ENCODE measurements around the gene ITGB3BP.
"Not testable (repeated sequence)": the region's sequence is repeated elsewhere in the genome, so short reads cannot be mapped to it uniquely, and the experiment has no call there.

Gene ITGB3BP

DNA sequence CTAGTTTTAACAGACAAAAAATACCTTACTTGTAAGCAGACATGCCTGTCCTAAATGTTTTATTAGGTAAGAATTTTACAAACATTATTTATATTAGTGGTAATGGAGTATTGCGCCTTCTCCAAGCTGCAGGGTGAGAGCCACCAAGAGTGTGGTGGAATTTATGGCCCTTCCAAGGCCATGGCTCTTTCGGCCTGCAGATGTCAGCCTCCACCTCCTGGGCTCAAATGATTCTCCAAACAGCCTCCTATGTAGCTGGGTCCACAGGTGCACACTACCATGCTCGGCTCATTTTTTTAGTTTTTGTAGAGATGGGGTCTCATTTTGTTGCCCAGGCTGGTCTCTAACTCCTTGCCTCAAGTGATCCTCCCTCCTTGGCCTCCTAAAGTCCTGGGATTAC, 56.3 kb downstream of the ITGB3BP start:
- Mint-ChIP-seq H3K36me3 (peaks cover 29% of the 10 kb centered on the region), H3K27me3 (no peaks in the 10 kb centered on the region), H3K9me3 (ENCODE audit: low read depth) (peaks cover 14% of the 10 kb centered on the region), H3K4me1 (ENCODE audit: low read depth) (no peaks in the 10 kb centered on the region), H3K4me3 (no peak overlapping the region), H3K27ac (no peak overlapping the region)

GRCh38 chr1:63466181-63466580, 56.8 kb downstream of the ITGB3BP start:
- H3K27me3 Mint-ChIP-seq, result no peaks in the 10 kb centered on the region
- H3K9me3 Mint-ChIP-seq (ENCODE audit: low read depth), result peaks cover 16% of the 10 kb centered on the region
- H3K27ac Mint-ChIP-seq, result no peak overlapping the region
- no peak overlapping the region for H3K4me3 Mint-ChIP-seq
- peaks cover 32% of the 10 kb centered on the region for H3K36me3 Mint-ChIP-seq
- no peaks in the 10 kb centered on the region for H3K4me1 Mint-ChIP-seq (ENCODE audit: low read depth)

DNA sequence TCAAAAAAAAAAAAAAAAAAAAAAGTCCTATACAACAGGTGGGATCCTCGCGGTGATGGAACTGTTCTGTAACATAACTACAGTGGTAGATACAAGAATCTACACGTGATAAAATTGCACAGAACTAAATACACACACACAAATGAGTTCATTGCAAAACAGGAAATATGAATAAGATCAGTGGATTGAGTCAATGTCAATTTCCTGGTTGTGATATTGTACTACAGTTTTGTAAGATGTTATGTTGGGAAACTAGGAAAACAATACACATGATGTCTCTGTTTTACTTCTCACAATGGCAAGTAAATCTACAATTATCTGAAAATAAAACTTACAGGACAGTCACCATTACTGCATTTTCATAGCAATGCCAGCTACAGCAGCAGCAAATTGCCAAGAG, 59.8 kb downstream of the ITGB3BP start:
- H3K4me3 Mint-ChIP-seq, result no peak overlapping the region
- peaks cover 30% of the 10 kb centered on the region for H3K36me3 Mint-ChIP-seq
- no peak overlapping the region for H3K27ac Mint-ChIP-seq
- no peaks in the 10 kb centered on the region for H3K4me1 Mint-ChIP-seq (ENCODE audit: low read depth)
- H3K9me3 Mint-ChIP-seq (ENCODE audit: low read depth), result peaks cover 12% of the 10 kb centered on the region
- H3K27me3 Mint-ChIP-seq, result no peaks in the 10 kb centered on the region

- Mint-ChIP-seq H3K4me1 (ENCODE audit: low read depth) (no peaks in the 10 kb centered on the region), H3K27ac (no peak overlapping the region), H3K27me3 (no peaks in the 10 kb centered on the region), H3K4me3 (no peak overlapping the region), H3K36me3 (peaks cover 28% of the 10 kb centered on the region), H3K9me3 (ENCODE audit: low read depth) (peaks cover 12% of the 10 kb centered on the region)
Observed at GRCh38 chr1:63461661-63462230, 61.3 kb downstream of the ITGB3BP start.

DNA sequence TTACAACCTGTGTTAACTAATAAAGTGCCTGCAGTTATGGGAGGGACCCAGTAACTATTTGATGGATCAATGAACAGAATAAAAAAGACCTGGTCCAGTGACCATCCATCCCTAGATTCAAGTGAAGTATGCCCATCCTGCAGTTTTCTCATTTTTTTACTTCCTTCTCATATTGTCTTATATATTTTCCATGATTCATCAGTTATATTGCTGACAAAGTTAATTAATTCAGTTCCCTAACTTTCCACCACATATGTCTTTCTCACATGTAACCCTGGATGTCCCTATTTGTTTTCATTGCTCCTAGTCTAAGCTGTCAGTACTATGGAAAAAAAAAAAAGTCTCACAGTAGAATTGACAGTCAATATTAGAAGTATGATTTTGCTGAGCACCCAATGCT, 64.3 kb downstream of the ITGB3BP start:
- Mint-ChIP-seq H3K27ac (no peak overlapping the region), H3K9me3 (ENCODE audit: low read depth) (peaks cover 12% of the 10 kb centered on the region), H3K27me3 (no peaks in the 10 kb centered on the region), H3K4me1 (ENCODE audit: low read depth) (no peaks in the 10 kb centered on the region), H3K36me3 (peaks cover 26% of the 10 kb centered on the region), H3K4me3 (no peak overlapping the region)

DNA sequence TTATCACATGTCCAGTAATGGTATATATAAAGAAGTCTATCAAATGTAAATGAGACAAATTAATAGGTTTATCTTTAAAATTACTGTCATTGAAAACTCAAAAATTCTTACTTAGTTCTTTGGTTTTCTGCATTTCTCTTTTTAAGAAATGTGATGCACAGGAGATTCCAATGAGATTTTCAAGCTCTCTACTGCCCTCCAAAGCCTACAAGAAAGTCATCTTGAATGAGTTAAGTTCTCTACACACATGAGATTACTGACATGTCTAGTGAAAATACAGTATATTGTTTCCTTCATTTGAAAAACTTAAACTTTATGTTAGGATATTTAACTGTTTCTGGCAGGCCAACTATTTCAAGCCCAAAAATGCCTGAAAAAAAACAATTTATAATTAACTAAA, 68.8 kb downstream of the ITGB3BP start:
- Mint-ChIP-seq H3K27ac (no peak overlapping the region), H3K36me3 (peaks cover 12% of the 10 kb centered on the region), H3K4me3 (no peak overlapping the region), H3K27me3 (no peaks in the 10 kb centered on the region), H3K9me3 (ENCODE audit: low read depth) (no peaks in the 10 kb centered on the region), H3K4me1 (ENCODE audit: low read depth) (no peaks in the 10 kb centered on the region)

- H3K9me3 Mint-ChIP-seq (ENCODE audit: low read depth), result no peaks in the 10 kb centered on the region
- H3K4me3 Mint-ChIP-seq, result no peak overlapping the region
- no peaks in the 10 kb centered on the region for H3K27me3 Mint-ChIP-seq
- H3K36me3 Mint-ChIP-seq, result peaks cover 8% of the 10 kb centered on the region
- H3K4me1 Mint-ChIP-seq (ENCODE audit: low read depth), result no peaks in the 10 kb centered on the region
- no peak overlapping the region for H3K27ac Mint-ChIP-seq
Observed at GRCh38 chr1:63453232-63453631, 69.8 kb downstream of the ITGB3BP start.

GRCh38 chr1:63450416-63450815, 72.6 kb downstream of the ITGB3BP start:
- Mint-ChIP-seq H3K4me1 (ENCODE audit: low read depth) (no peaks in the 10 kb centered on the region), H3K36me3 (peaks cover 8% of the 10 kb centered on the region), H3K4me3 (no peak overlapping the region), H3K27ac (no peak overlapping the region), H3K9me3 (ENCODE audit: low read depth) (no peaks in the 10 kb centered on the region), H3K27me3 (no peaks in the 10 kb centered on the region)

- Mint-ChIP-seq H3K27ac (no peak overlapping the region), H3K27me3 (no peaks in the 10 kb centered on the region), H3K36me3 (peaks cover 8% of the 10 kb centered on the region), H3K9me3 (ENCODE audit: low read depth) (no peaks in the 10 kb centered on the region), H3K4me3 (no peak overlapping the region), H3K4me1 (ENCODE audit: low read depth) (no peaks in the 10 kb centered on the region)
Observed at GRCh38 chr1:63448731-63449246, 74.2 kb downstream of the ITGB3BP start.

DNA sequence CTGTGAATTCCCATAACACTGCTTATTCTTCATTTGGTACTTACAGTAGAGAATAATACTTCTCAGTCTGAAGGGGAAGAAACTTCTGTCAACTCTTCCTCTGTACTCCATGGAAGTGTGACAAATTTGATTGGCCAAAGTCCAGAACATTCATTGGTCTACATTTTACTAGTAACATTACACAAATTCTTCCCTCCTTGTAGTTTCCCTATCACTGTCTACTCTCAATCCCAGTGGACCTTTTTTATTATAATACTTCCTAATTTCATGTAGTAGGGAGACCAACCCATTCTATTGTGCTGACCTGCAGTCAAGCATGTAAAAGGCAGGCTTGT, 80.9 kb downstream of the ITGB3BP start:
- H3K9me3 Mint-ChIP-seq (ENCODE audit: low read depth), result no peaks in the 10 kb centered on the region
- H3K4me1 Mint-ChIP-seq (ENCODE audit: low read depth), result no peaks in the 10 kb centered on the region
- no peak overlapping the region for H3K27ac Mint-ChIP-seq
- H3K4me3 Mint-ChIP-seq, result no peak overlapping the region
- H3K27me3 Mint-ChIP-seq, result no peaks in the 10 kb centered on the region
- no peaks in the 10 kb centered on the region for H3K36me3 Mint-ChIP-seq

DNA sequence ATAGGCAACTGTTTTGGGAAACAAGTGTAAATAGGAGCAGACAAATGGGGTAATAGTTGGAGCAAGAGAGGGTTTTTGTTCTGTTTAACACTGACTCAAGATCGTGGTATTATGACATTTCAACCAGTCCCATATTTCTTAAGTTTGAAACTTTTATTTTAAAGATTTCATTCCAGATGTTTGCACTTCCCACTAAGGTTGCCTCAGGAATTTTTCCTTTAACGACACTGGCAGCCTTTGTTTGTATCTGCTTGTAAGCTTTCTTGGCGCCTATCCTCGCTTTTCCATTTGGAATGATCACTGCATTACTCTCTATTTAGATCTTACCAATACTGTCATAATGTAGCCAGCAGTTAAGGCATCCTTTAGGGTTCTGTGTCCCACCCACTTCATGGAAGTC, 87.9 kb downstream of the ITGB3BP start:
- peaks cover 7% of the 10 kb centered on the region for H3K9me3 Mint-ChIP-seq (ENCODE audit: low read depth)
- H3K4me1 Mint-ChIP-seq (ENCODE audit: low read depth), result no peaks in the 10 kb centered on the region
- no peaks in the 10 kb centered on the region for H3K27me3 Mint-ChIP-seq
- peaks cover 14% of the 10 kb centered on the region for H3K36me3 Mint-ChIP-seq
- no peak overlapping the region for H3K27ac Mint-ChIP-seq
- no peak overlapping the region for H3K4me3 Mint-ChIP-seq

- peaks cover 24% of the 10 kb centered on the region for H3K36me3 Mint-ChIP-seq
- H3K4me1 Mint-ChIP-seq (ENCODE audit: low read depth), result no peaks in the 10 kb centered on the region
- H3K27me3 Mint-ChIP-seq, result no peaks in the 10 kb centered on the region
- H3K27ac Mint-ChIP-seq, result no peak overlapping the region
- peaks cover 13% of the 10 kb centered on the region for H3K9me3 Mint-ChIP-seq (ENCODE audit: low read depth)
- no peak overlapping the region for H3K4me3 Mint-ChIP-seq
Observed at GRCh38 chr1:63429281-63429680, 93.7 kb downstream of the ITGB3BP start.

DNA sequence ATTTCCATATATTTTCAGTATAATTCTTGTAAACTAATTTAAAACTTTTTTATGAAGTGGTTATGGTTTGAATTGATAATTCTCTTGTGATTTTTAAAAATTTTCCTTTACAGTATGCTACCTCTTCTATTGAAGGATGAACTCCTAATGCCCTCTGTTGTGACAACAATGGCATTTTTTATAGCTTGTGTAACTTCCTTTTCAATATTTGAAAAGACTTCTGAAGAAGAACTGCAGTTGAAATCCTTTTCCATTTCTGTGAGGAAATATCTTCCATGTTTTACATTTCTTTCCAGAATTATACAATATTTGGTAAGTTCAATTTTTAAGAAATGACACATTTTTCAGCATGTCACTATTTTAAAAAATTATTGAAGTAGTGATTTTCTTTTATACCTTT, 94.2 kb downstream of the ITGB3BP start:
- Mint-ChIP-seq H3K27ac (no peak overlapping the region), H3K4me3 (no peak overlapping the region), H3K27me3 (no peaks in the 10 kb centered on the region), H3K9me3 (ENCODE audit: low read depth) (peaks cover 13% of the 10 kb centered on the region), H3K36me3 (peaks cover 24% of the 10 kb centered on the region), H3K4me1 (ENCODE audit: low read depth) (no peaks in the 10 kb centered on the region)

- H3K36me3 Mint-ChIP-seq, result peaks cover 17% of the 10 kb centered on the region
- H3K4me1 Mint-ChIP-seq (ENCODE audit: low read depth), result no peaks in the 10 kb centered on the region
- no peak overlapping the region for H3K4me3 Mint-ChIP-seq
- no peak overlapping the region for H3K27ac Mint-ChIP-seq
- no peaks in the 10 kb centered on the region for H3K9me3 Mint-ChIP-seq (ENCODE audit: low read depth)
- H3K27me3 Mint-ChIP-seq, result no peaks in the 10 kb centered on the region
Observed at GRCh38 chr1:63423649-63424048, 99.4 kb downstream of the ITGB3BP start.

- H3K27me3 Mint-ChIP-seq; H3K9me3 Mint-ChIP-seq (ENCODE audit: low read depth); H3K4me1 Mint-ChIP-seq (ENCODE audit: low read depth); H3K4me3 Mint-ChIP-seq; H3K27ac Mint-ChIP-seq: not testable (repeated sequence)
- peaks cover 29% of the 10 kb centered on the region for H3K36me3 Mint-ChIP-seq
Observed at GRCh38 chr1:63420746-63421145, 102.3 kb downstream of the ITGB3BP start.

- H3K4me1 Mint-ChIP-seq (ENCODE audit: low read depth), result no peaks in the 10 kb centered on the region
- no peaks in the 10 kb centered on the region for H3K27me3 Mint-ChIP-seq
- H3K27ac Mint-ChIP-seq, result no peak overlapping the region
- H3K4me3 Mint-ChIP-seq, result no peak overlapping the region
- peaks cover 31% of the 10 kb centered on the region for H3K36me3 Mint-ChIP-seq
- no peaks in the 10 kb centered on the region for H3K9me3 Mint-ChIP-seq (ENCODE audit: low read depth)
Observed at GRCh38 chr1:63418101-63418500, 104.9 kb downstream of the ITGB3BP start.
